GM12878 (cell line): ENCODE data around the gene MEX3C. TPM values are rescaled to one million over a fixed set of nuclear protein-coding genes. Genes with fewer than 3 reads are reported as not detected.

Experiments used
- ATAC-seq: fragments of 200-7000 bp; cut with Tn5 transposase; 3 replicates; pipeline ENCODE4 v1.9.1; 2020; ENCODE audit warnings: mild to moderate bottlenecking, moderate library complexity
- BruUV-seq: library from RNA; stranded (reverse); fragments of 400-500 nt; replicated peaks from 2 replicates; lab custom pipeline; 2021; lab: Mats Ljungman, UMichigan
- CTCF ChIA-PET: fragments of 300-600 bp; sonication (Branson Sonifier 250); formaldehyde crosslinking; extraction: SDS; loops from one replicate; lab custom pipeline; 2021; ENCODE audit warnings: inconsistent platforms; lab: Yijun Ruan, JAX
- POLR2A ChIA-PET: fragments of 350-600 bp; formaldehyde crosslinking; extraction: SDS; loops from one replicate; lab custom pipeline; 2021; ENCODE audit warnings: inconsistent platforms; lab: Charles Lee
- RAD21 ChIA-PET: fragments of 300-600 bp; sonication (Branson Sonifier 250); formaldehyde crosslinking; loops from one replicate; lab custom pipeline; 2023; ENCODE audit warnings: antibody characterized with exemption; ENCODE audit not compliant: unreplicated experiment; lab: Charles Lee
- SMC1A ChIA-PET: fragments of 300-600 bp; sonication (Branson Sonifier 250); formaldehyde crosslinking; loops from one replicate; lab custom pipeline; 2023; ENCODE audit not compliant: unreplicated experiment, uncharacterized antibody; lab: Charles Lee
- DNase-seq: peaks from one replicate; pipeline ENCODE4 v3.0.0-alpha.2; 2011; ENCODE audit warnings: low read depth, low spot score
- FAIRE-seq: peaks from 3 replicates; lab custom pipeline; 2011; peaks lifted over from hg19 to GRCh38; lab: Jason Lieb, UNC
- H2AFZ ChIP-seq: 2 replicates; pipeline ENCODE4 v1.6.0; 2011; ENCODE audit warnings: low read depth, low read length, control low read depth; ENCODE audit not compliant: control insufficient read depth
- H3K27ac ChIP-seq: 2 replicates; pipeline ENCODE4 v1.5.1; 2011; ENCODE audit warnings: control low read depth; ENCODE audit not compliant: control insufficient read depth, insufficient read depth
- H3K27me3 ChIP-seq, 2 experiments: replicated peaks in 1 of 2; 2 replicates each; pipeline versions ENCODE4 v1.6.0 to v1.6.1; 2011; ENCODE audit warnings: low read length in 1 of 2; ENCODE audit not compliant: control insufficient read depth in 2 of 2, insufficient read depth in 2 of 2
- H3K36me3 ChIP-seq, 2 experiments: 2 replicates each; pipeline ENCODE4 v1.5.1; 2011; ENCODE audit warnings: low read length in 1 of 2; ENCODE audit not compliant: control insufficient read depth in 2 of 2, insufficient read depth in 2 of 2
- H3K4me1 ChIP-seq: 2 replicates; pipeline ENCODE4 v1.6.1; 2011; ENCODE audit warnings: mild to moderate bottlenecking, low read length, moderate library complexity, mixed read lengths; ENCODE audit not compliant: control insufficient read depth, insufficient read depth
- H3K4me2 ChIP-seq: 2 replicates; pipeline ENCODE4 v1.6.0; 2011; ENCODE audit warnings: control low read depth; ENCODE audit not compliant: control insufficient read depth, insufficient read depth
- H3K4me3 ChIP-seq: fragments of 200-600 bp; sonication (generic); 2 replicates; pipeline ENCODE4 v1.5.1; 2016
- H3K79me2 ChIP-seq: 2 replicates; pipeline ENCODE4 v1.6.0; 2011; ENCODE audit warnings: low read length; ENCODE audit not compliant: control insufficient read depth, insufficient read depth
- H3K9ac ChIP-seq: 2 replicates; pipeline ENCODE4 v1.8.0; 2011; ENCODE audit warnings: low read length, control low read depth, mixed read lengths; ENCODE audit not compliant: control insufficient read depth, insufficient read depth
- H3K9me3 ChIP-seq: replicated peaks from 3 replicates; pipeline ENCODE4 v1.5.1; 2011; ENCODE audit warnings: mild to moderate bottlenecking, low read length; ENCODE audit not compliant: control insufficient read depth, insufficient read depth
- H4K20me1 ChIP-seq: 2 replicates; pipeline ENCODE4 v1.6.0; 2011; ENCODE audit not compliant: control insufficient read depth, insufficient read depth
- BCLAF1 ChIP-seq: fragments of 450-650 bp; IDR thresholded peaks from 2 replicates; pipeline ENCODE4 v1.6.1; 2017; ENCODE audit warnings: antibody characterized with exemption, mild to moderate bottlenecking, moderate library complexity
- MTA3 ChIP-seq: IDR thresholded peaks from 2 replicates; pipeline ENCODE4 v1.6.1; 2012; ENCODE audit warnings: low read length, inconsistent platforms, borderline replicate concordance
- POLR2A ChIP-seq: IDR thresholded peaks from 2 replicates; pipeline ENCODE4 v1.6.1; 2011; ENCODE audit warnings: low read depth, mild to moderate bottlenecking, low read length
- RAD21 ChIP-seq: IDR thresholded peaks from 2 replicates; pipeline ENCODE4 v1.6.1; 2011; ENCODE audit warnings: mild to moderate bottlenecking, low read depth, low read length, moderate library complexity; ENCODE audit not compliant: insufficient read depth
- RB1 ChIP-seq: fragments of 450-650 bp; formaldehyde crosslinking; IDR thresholded peaks from 2 replicates; pipeline ENCODE4 v1.6.1; 2017; ENCODE audit warnings: mild to moderate bottlenecking, borderline replicate concordance
- RBBP5 ChIP-seq: fragments of 200-600 bp; sonication (generic); conservative IDR thresholded peaks from 2 replicates; pipeline ENCODE4 v1.6.1; 2016
- REST ChIP-seq: IDR thresholded peaks from 2 replicates; pipeline ENCODE4 v1.6.1; 2012; ENCODE audit warnings: mild to moderate bottlenecking, low read depth, low read length
- SUPT20H ChIP-seq: IDR thresholded peaks from 2 replicates; pipeline ENCODE4 v1.6.1; 2011; ENCODE audit warnings: low read depth, mild to moderate bottlenecking, low read length, moderate library complexity, borderline replicate concordance; ENCODE audit not compliant: control insufficient read depth
- WGBS: methylation state at CpG from one replicate; pipeline ENCODE4 v1.1.6; 2016; ENCODE audit warnings: low lambda C conversion rate; ENCODE audit not compliant: insufficient replicate concordance, insufficient coverage; ENCODE audit errors: missing lambda C conversion rate; 5-methylcytosine and 5-hydroxymethylcytosine counted together
- in situ Hi-C: fragments of 300-500 bp; cut with MboI; formaldehyde crosslinking; loops from 9 replicates; pipeline ENCODE4 v1.14.3; 2018; ENCODE audit warnings: mixed read lengths
- intact Hi-C: fragments of 100-400 bp; cut with micrococcal nuclease; formaldehyde crosslinking; loops from one replicate; pipeline ENCODE4 v1.14.2; 2022; ENCODE audit not compliant: unreplicated experiment
- polyA plus RNA-seq, 11 experiments: library from polyadenylated mRNA; depleted of rRNA in 4 of 11; unstranded in 6 of 11; stranded (reverse) in 5 of 11; fragments of >200 nt; fragmentation: Nextera tagmentation in 4 of 11; fragmentation: Illumina TruSeq in 1 of 11; extraction: Ambion mirVana in 4 of 11; extraction: Trizol in 1 of 11; gene quantifications; 1 replicate in 1 of 11; 2 replicates in 10 of 11; pipeline versions ENCODE4 v1.2.1 to v1.2.3, GENCODE V29; 2011 to 2016; ENCODE audit warnings: inconsistent platforms in 2 of 11, missing spikeins in 2 of 11, low read depth in 1 of 11
- total RNA-seq, 4 experiments: library from RNA; depleted of rRNA in 3 of 4; stranded (reverse); fragments of >200 nt in 3 of 4; fragmentation: Illumina TruSeq in 1 of 4; extraction: Trizol in 1 of 4; gene quantifications; 2 replicates each; pipeline versions ENCODE4 v1.2.1 to v1.2.3, GENCODE V29; 2013 to 2021

Gene MEX3C
- total and polyA plus RNA-seq, 10 of the 15 experiments (the other 5 are each of a cell fraction or from before 2014, with no cell fraction given): 6.7 to 48.8 (median 21.3) TPM

- BruUV-seq: no TSS peak
- H3K27ac ChIP-seq: no peak overlapping the region
- H3K4me1 ChIP-seq: peaks cover 20% of the 10 kb centered on the region
- ChIA-PET SMC1A (interaction anchor here (1.0 to 7.4 kb wide), 4 partner anchors 9 to 30 kb away, joined by 3 to 79 read pairs (median 9); no protein-coding TSS in a partner anchor), CTCF (interaction anchor here (0.7 to 1.3 kb wide), 3 partner anchors 9 to 51 kb away, joined by 3 to 4 read pairs (median 3); no protein-coding TSS in a partner anchor), RAD21 (interaction anchor here (1.1 to 3.1 kb wide), 2 partner anchors 9 to 12 kb away, joined by 4 to 17 read pairs; no protein-coding TSS in a partner anchor), POLR2A (interaction anchor here (1.1 to 5.3 kb wide), 3 partner anchors 9 to 12 kb away, joined by 3 to 47 read pairs (median 15); partner anchors contain the start of gene MEX3C)
- peaks cover 96% of the 10 kb centered on the region for H3K79me2 ChIP-seq
- ATAC-seq: no peak
- no peak overlapping the region for H3K9ac ChIP-seq
- H3K36me3 ChIP-seq: peaks cover 2 to 13% of the 10 kb centered on the region in 2 experiments; a peak in 3 of 4 replicates
- no peak overlapping the region for H3K4me2 ChIP-seq
- no peak for DNase-seq
- intact Hi-C loops: no loop called here
- no peak for TF ChIP-seq POLR2A
- in situ Hi-C loops: no loop called here
- H4K20me1 ChIP-seq: no peaks in the 10 kb centered on the region
- H2AFZ ChIP-seq: no peak overlapping the region
- no peaks in the 10 kb centered on the region for H3K27me3 ChIP-seq
- no peak overlapping the region for H3K4me3 ChIP-seq
- no peaks in the 10 kb centered on the region for H3K9me3 ChIP-seq
- no peak for FAIRE-seq
- WGBS: 100% methylated on average over 1 of the region's 1 CpG
Observed at GRCh38 chr18:51184091-51184457, 13.4 kb downstream of the MEX3C start.

GRCh38 chr18:51183372-51184090 is 13.9 kb downstream of the MEX3C start:
- ChIA-PET SMC1A (interaction anchor here (1.0 to 7.4 kb wide), 6 partner anchors 9 to 52 kb away, joined by 3 to 79 read pairs (median 6); partner anchors contain the start of gene MEX3C), CTCF (interaction anchor here (0.5 to 1.3 kb wide), 5 partner anchors 9 to 353 kb away, joined by 3 to 4 read pairs (median 3); no protein-coding TSS in a partner anchor), RAD21 (interaction anchor here (0.9 to 3.1 kb wide), 5 partner anchors 9 to 52 kb away, joined by 3 to 17 read pairs (median 4); no protein-coding TSS in a partner anchor), POLR2A (interaction anchor here (0.5 to 5.3 kb wide), 6 partner anchors 9 to 27 kb away, joined by 3 to 47 read pairs (median 6); partner anchors contain the start of gene MEX3C)
- H3K4me3 ChIP-seq: no peak overlapping the region
- FAIRE-seq (no peak), DNase-seq (no peak), ATAC-seq (no peak)
- no peak overlapping the region for H2AFZ ChIP-seq
- no TSS peak for BruUV-seq
- in situ Hi-C loops (no loop called here), intact Hi-C loops (no loop called here)
- H3K9ac ChIP-seq: no peak overlapping the region
- 96% methylated on average over 1 of the region's 1 CpG for WGBS
- no peaks in the 10 kb centered on the region for H3K27me3 ChIP-seq
- H3K27ac ChIP-seq: no peak overlapping the region
- H3K9me3 ChIP-seq: no peaks in the 10 kb centered on the region
- peaks cover 16% of the 10 kb centered on the region for H3K4me1 ChIP-seq
- peak overlapping the region; percentile 41 for H3K4me2 ChIP-seq
- peaks cover 93% of the 10 kb centered on the region for H3K79me2 ChIP-seq
- peaks cover 2 to 13% of the 10 kb centered on the region in 2 experiments; a peak in 3 of 4 replicates for H3K36me3 ChIP-seq
- no peaks in the 10 kb centered on the region for H4K20me1 ChIP-seq
- TF ChIP-seq REST (no peak), BCLAF1 (no peak), SUPT20H (no peak), RBBP5 (no peak), RB1 (no peak), RAD21 (no peak), MTA3 (no peak)
